Transverse colon (tissue), 4 donors: ENCODE data around the gene OR56B4. TPM values are rescaled to one million over a fixed set of nuclear protein-coding genes. Genes with fewer than 3 reads are reported as not detected.
"Not testable (repeated sequence)": the region's sequence is repeated elsewhere in the genome, so short reads cannot be mapped to it uniquely, and the experiment has no call there.

Source experiments
- DNase-seq: peaks from one replicate; pipeline ENCODE4 v3.0.0-alpha.2; 2019
- H3K27ac ChIP-seq, 4 donors: fragments of 200-600 bp; sonication (generic); 2 replicates each; pipeline ENCODE4 v1.5.1; 2016 to 2018; ENCODE audit warnings: inconsistent platforms in 4 of 4
- H3K27me3 ChIP-seq: fragments of 200-600 bp; sonication (generic); 2 replicates; pipeline ENCODE4 v1.5.1; 2017; ENCODE audit warnings: inconsistent platforms
- H3K36me3 ChIP-seq, 4 donors: fragments of 200-600 bp; sonication (generic); 2 replicates each; pipeline ENCODE4 v1.5.1; 2017 to 2019; ENCODE audit warnings: inconsistent platforms in 4 of 4
- H3K4me1 ChIP-seq, 4 donors: fragments of 200-600 bp; sonication (generic); 2 replicates each; pipeline ENCODE4 v1.5.1; 2017 to 2020; ENCODE audit warnings: inconsistent platforms in 4 of 4
- H3K4me3 ChIP-seq, 4 donors: fragments of 200-600 bp; sonication (generic); 1 replicate in 1 of 4; 2 replicates in 3 of 4; pipeline versions ENCODE4 v1.5.1 to v1.6.1; 2017 to 2019; ENCODE audit warnings: inconsistent platforms in 4 of 4
- H3K9me3 ChIP-seq, 2 donors: fragments of 200-600 bp; sonication (generic); 2 replicates each; pipeline ENCODE4 v1.5.1; 2017 to 2019; ENCODE audit warnings: inconsistent platforms in 2 of 2
- EP300 ChIP-seq: sonication (generic); formaldehyde crosslinking; IDR thresholded peaks from one replicate; pipeline ENCODE4 v1.6.1; 2017; ENCODE audit warnings: antibody characterized with exemption, low read depth
- POLR2A ChIP-seq: fragments of 450-650 bp; IDR thresholded peaks from one replicate; pipeline ENCODE4 v1.6.1; 2016; ENCODE audit warnings: antibody characterized with exemption, mild to moderate bottlenecking, moderate library complexity
- POLR2AphosphoS5 ChIP-seq, 3 donors: sonication (generic); formaldehyde crosslinking; IDR thresholded peaks; one replicate each; pipeline ENCODE4 v1.6.1; 2016; ENCODE audit warnings: antibody characterized with exemption in 3 of 3
- WGBS, 2 donors: methylation state at CpG; one replicate each; pipeline ENCODE4 v1.1.5; 2018; ENCODE audit warnings: low coverage in 1 of 2; 5-methylcytosine and 5-hydroxymethylcytosine counted together
- in situ Hi-C, 4 donors: fragments of 200-750 bp; cut with MboI; loops; one replicate each; pipeline versions ENCODE4 v1.15.0 to v1.15.1; 2017; ENCODE audit warnings: low sequenced_read_pairs in 3 of 4, low pct_ligation_motif_present in 1 of 4, low pct_unique_long_range_greater_than_20kb in 1 of 4
- intact Hi-C: fragments of 100-400 bp; cut with DNase I; formaldehyde crosslinking; loops from one replicate; pipeline ENCODE4 v1.15.1; 2023; ENCODE audit warnings: low total_unique reads
- total RNA-seq, 4 donors: library from RNA; depleted of rRNA; stranded (reverse); fragments of >200 nt; gene quantifications; one replicate each; pipeline ENCODE4 v1.1.0, GENCODE V29; 2016
- TF ChIP-seq, protein P1 (sequence below), 5 experiments: fragments of 200-600 bp in 3 of 5; fragments of 450-650 bp in 2 of 5; sonication (generic) in 3 of 5; IDR thresholded peaks; 1 replicate in 2 of 5; 2 replicates in 3 of 5; pipeline ENCODE4 v1.5.1; 2016 to 2017; ENCODE audit warnings: antibody characterized with exemption in 5 of 5, inconsistent platforms in 3 of 5, mild to moderate bottlenecking in 2 of 5, moderate library complexity in 1 of 5

Gene OR56B4
- total RNA-seq, 4 donors from 2014 or later: not detected

DNA sequence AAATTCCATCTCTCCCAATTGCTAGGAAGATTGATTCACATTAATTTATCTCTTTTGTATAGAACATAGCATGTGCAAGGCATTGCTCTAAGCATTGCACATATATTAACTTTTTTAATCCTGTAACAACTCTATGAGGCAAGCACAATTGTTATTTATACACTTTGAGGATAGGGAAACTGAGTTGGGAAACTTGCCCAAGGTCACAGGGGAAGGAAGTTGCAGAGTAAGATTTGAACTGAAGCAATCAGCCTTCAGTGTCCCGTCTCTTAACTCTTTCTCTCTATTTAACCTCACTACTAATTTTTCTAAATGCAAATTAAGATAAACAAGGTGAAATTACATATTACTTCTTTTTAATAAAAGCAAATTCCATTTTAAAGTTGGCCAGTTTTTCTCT lies 22.2 kb downstream of the OR56B4 start:
- Histone ChIP-seq H3K4me3 (no peak overlapping the region), H3K36me3 (no peaks in the 10 kb centered on the region), H3K4me1 (no peaks in the 10 kb centered on the region), H3K27ac (no peak overlapping the region), H3K9me3 (no peaks in the 10 kb centered on the region), H3K27me3 (no peaks in the 10 kb centered on the region)
- DNase-seq: no peak
- TF ChIP-seq POLR2AphosphoS5 (IDR thresholded peaks at IDR 0.05) (no peak), POLR2A (no peak), EP300 (no peak)
- TF ChIP-seq, protein P1, sequence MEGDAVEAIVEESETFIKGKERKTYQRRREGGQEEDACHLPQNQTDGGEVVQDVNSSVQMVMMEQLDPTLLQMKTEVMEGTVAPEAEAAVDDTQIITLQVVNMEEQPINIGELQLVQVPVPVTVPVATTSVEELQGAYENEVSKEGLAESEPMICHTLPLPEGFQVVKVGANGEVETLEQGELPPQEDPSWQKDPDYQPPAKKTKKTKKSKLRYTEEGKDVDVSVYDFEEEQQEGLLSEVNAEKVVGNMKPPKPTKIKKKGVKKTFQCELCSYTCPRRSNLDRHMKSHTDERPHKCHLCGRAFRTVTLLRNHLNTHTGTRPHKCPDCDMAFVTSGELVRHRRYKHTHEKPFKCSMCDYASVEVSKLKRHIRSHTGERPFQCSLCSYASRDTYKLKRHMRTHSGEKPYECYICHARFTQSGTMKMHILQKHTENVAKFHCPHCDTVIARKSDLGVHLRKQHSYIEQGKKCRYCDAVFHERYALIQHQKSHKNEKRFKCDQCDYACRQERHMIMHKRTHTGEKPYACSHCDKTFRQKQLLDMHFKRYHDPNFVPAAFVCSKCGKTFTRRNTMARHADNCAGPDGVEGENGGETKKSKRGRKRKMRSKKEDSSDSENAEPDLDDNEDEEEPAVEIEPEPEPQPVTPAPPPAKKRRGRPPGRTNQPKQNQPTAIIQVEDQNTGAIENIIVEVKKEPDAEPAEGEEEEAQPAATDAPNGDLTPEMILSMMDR (IDR thresholded peaks at IDR 0.05): no peak
- WGBS, 2 donors: 72 to 86% methylated on average over 1 of the region's 1 CpG
- intact Hi-C loops: no loop called here
- in situ Hi-C loops: no loop called here

DNA sequence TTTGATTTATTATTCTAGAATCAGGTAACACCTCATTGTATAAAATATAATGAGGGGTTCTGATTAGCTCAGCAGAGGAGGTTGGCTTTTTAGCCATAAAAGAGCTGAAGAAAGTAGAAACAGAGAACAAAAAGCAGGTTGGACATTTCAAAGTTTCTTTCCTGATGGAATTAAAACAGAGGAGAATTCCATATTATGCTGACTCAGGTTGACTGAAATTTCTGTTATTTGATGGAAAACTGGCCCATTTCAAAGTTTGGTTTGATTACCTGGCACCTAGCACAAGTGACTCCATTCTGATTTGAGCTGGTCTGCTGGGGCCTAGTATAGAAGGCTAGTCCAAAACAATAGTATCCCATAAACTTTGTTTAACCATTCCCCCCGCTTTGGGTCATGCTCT lies 24.9 kb downstream of the OR56B4 start:
- Histone ChIP-seq H3K27me3 (no peaks in the 10 kb centered on the region), H3K4me3 (no peak overlapping the region), H3K36me3 (no peaks in the 10 kb centered on the region), H3K4me1 (no peaks in the 10 kb centered on the region), H3K27ac (no peak overlapping the region), H3K9me3 (no peaks in the 10 kb centered on the region)
- intact Hi-C loops (no loop called here), in situ Hi-C loops (no loop called here)
- DNase-seq: no peak
- WGBS, 2 donors: 86 to 96% methylated on average over 1 of the region's 1 CpG
- TF ChIP-seq EP300: no peak
- no peak for TF ChIP-seq POLR2A
- no peak for TF ChIP-seq POLR2AphosphoS5 (IDR thresholded peaks at IDR 0.05)
- TF ChIP-seq, protein P1 (IDR thresholded peaks at IDR 0.05): no peak

DNA sequence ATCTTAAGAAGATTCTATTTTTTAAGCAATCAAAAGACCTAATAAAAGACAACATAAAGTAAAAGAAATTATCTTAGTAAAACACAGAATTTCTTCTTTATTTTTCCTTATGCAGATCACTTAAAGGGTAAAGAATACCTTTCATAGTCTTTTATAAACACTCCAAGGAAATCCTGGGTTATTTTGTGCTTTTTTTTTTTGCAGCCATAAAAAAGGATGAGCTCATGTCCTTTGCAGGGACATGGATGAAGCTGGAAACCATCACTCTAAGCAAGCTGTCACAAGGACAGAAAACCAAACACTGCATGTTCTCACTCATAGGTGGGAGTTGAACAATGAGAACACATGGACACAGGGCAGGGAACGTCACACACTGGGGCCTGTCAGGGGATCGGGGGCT lies 28.5 kb downstream of the OR56B4 start:
- in situ Hi-C loops, H3K27ac ChIP-seq, H3K4me3 ChIP-seq, DNase-seq, H3K9me3 ChIP-seq, intact Hi-C loops, H3K4me1 ChIP-seq, H3K36me3 ChIP-seq, H3K27me3 ChIP-seq: not testable (repeated sequence)
- 51 to 92% methylated on average over 2 of the region's 2 CpGs for WGBS, 2 donors

DNA sequence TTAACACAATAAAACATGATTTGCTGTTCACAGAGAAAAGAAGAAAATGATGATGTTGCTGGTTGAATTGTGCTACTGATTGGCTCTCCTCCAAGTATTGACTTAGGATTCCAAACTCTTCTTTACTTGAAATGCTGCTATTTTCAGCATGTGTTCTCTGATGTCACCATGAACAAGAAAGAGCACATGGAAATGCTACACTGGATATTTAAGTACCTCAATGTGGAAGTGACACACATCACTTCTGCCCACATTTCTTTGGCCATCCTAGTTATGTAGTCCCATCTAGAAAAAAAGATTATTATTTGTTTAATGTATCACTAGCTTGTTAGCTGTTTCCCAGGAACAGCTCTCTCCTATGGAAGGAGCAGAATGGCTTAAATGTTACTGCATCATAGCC lies 35.5 kb downstream of the OR56B4 start:
- no peaks in the 10 kb centered on the region for H3K36me3 ChIP-seq
- H3K9me3 ChIP-seq: no peaks in the 10 kb centered on the region
- intact Hi-C loops: no loop called here
- H3K4me3 ChIP-seq: no peak overlapping the region
- in situ Hi-C loops: no loop called here
- DNase-seq: no peak
- no peaks in the 10 kb centered on the region for H3K27me3 ChIP-seq
- H3K27ac ChIP-seq: no peak overlapping the region
- TF ChIP-seq POLR2AphosphoS5 (IDR thresholded peaks at IDR 0.05) (no peak), EP300 (no peak), POLR2A (no peak)
- TF ChIP-seq, protein P1 (IDR thresholded peaks at IDR 0.05): no peak
- H3K4me1 ChIP-seq: no peaks in the 10 kb centered on the region

DNA sequence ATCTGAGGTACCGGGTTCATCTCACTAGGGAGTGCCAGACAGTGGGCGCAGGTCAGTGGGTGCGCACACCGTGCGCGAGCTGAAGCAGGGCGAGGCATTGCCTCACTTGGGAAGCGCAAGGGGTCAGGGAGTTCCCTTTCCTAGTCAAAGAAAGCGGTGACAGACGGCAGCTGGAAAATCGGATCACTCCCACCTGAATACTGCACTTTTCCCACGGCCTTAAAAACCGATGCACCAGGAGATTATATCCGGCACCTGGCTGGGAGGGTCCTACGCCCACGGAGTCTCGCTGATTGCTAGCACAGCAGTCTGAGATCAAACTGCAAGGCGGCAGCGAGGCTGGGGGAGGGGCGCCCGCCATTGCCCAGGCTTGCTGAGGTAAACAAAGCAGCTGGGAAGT lies 36.3 kb downstream of the OR56B4 start:
- H3K4me3 ChIP-seq, H3K36me3 ChIP-seq, in situ Hi-C loops, H3K4me1 ChIP-seq, intact Hi-C loops, H3K27ac ChIP-seq, H3K27me3 ChIP-seq, DNase-seq, H3K9me3 ChIP-seq: not testable (repeated sequence)
- 65% methylated on average over 21 of the region's 21 CpGs; no CpG with 5 or more reads in 1 of the 2 donors for WGBS, 2 donors
